Measurements from ENCODE around the gene UNC45B. TPM values are rescaled to one million over a fixed set of nuclear protein-coding genes. Genes with fewer than 3 reads are reported as not detected.

The UNC45B gene
- total RNA-seq, 1 experiment from 2014 or later, result not detected

DNA sequence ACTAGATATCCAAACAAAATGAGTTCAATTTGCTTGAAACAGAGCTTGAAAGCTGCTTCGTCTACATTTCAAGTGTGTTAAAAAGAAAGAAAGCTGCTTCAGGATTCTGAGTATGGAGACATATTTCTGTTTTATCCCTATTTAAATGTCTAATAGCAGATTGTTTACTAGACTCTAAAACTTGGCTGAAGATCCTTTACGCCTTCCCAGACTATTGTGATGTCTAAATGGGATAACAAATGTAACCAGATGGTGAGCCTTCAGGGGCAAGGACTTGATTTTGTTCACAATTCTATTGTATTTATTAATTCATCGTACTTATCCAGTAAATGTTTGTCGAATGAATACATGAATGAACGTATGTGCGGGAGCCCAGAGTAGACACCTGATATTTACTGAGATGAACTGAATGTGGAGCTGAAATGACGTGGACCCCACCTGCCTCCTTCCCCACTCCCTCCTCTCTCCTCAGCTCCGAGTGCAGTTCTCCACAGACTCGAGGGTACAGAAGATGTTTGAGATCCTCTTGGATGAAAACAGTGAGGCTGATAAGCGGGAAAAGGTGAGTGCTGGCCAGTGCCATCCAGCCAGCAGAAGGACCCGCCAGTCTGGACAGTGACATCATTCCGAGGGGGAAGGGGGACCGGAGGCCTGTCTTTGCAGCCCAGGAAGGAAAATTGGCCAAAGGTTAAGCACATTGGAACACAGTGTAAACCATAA, 5.0 kb downstream of the UNC45B start:
- intact Hi-C loops (cut with micrococcal nuclease), result no loop called here
- H3K4me1 ChIP-seq (ENCODE audit: control insufficient read depth in 1 of 2, insufficient read depth in 2 of 2, low read length in 2 of 2), result no peaks in the 10 kb centered on the region
- no peaks in the 10 kb centered on the region for H3K27me3 ChIP-seq (ENCODE audit: insufficient read depth, low read length)
- ChIA-PET POLR2A (no interaction called here), RAD21 (ENCODE audit: low non-redundant PET in 1 of 2, low total read pairs in 2 of 2, uncharacterized antibody in 2 of 2, unreplicated experiment in 2 of 2) (no interaction called here), CTCF (no interaction called here)
- no peaks in the 10 kb centered on the region for H3K36me3 ChIP-seq (ENCODE audit: control insufficient read depth in 1 of 2, insufficient read depth in 2 of 2, low read length in 2 of 2)
- H2AFZ ChIP-seq (ENCODE audit: low read depth, low read length, poor library complexity, severe bottlenecking), result no peak overlapping the region
- no peak overlapping the region for H3K4me2 ChIP-seq (ENCODE audit: low read length)
- no peaks in the 10 kb centered on the region for H3K9me2 ChIP-seq (ENCODE audit: insufficient read depth)
- no peaks in the 10 kb centered on the region for H3K9me3 ChIP-seq (ENCODE audit: control insufficient read depth in 1 of 2, insufficient read depth in 1 of 2, low read depth in 1 of 2, low read length in 2 of 2)
- no peak overlapping the region for H3K27ac ChIP-seq (ENCODE audit: low read depth, low read length)
- H4K20me1 ChIP-seq (ENCODE audit: insufficient read depth), result no peaks in the 10 kb centered on the region
- DNase-seq (ENCODE audit: low read depth, low spot score) (no peak), ATAC-seq (no peak)
- TF ChIP-seq JUND (IDR thresholded peaks at IDR 0.05) (no peak), ZBTB33 (IDR thresholded peaks at IDR 0.05; ENCODE audit: extremely low read depth, insufficient replicate concordance, low read length) (no peak)
- H3K4me3 ChIP-seq (replicated peaks in 1 of 2; ENCODE audit: low read depth in 1 of 2, low read length in 2 of 2), result no peak overlapping the region
- BruUV-seq (replicated peaks), result no TSS peak
- H3K79me2 ChIP-seq (ENCODE audit: insufficient read depth, low read length), result no peaks in the 10 kb centered on the region
- no peak overlapping the region for H3K9ac ChIP-seq (ENCODE audit: low read length)

DNA sequence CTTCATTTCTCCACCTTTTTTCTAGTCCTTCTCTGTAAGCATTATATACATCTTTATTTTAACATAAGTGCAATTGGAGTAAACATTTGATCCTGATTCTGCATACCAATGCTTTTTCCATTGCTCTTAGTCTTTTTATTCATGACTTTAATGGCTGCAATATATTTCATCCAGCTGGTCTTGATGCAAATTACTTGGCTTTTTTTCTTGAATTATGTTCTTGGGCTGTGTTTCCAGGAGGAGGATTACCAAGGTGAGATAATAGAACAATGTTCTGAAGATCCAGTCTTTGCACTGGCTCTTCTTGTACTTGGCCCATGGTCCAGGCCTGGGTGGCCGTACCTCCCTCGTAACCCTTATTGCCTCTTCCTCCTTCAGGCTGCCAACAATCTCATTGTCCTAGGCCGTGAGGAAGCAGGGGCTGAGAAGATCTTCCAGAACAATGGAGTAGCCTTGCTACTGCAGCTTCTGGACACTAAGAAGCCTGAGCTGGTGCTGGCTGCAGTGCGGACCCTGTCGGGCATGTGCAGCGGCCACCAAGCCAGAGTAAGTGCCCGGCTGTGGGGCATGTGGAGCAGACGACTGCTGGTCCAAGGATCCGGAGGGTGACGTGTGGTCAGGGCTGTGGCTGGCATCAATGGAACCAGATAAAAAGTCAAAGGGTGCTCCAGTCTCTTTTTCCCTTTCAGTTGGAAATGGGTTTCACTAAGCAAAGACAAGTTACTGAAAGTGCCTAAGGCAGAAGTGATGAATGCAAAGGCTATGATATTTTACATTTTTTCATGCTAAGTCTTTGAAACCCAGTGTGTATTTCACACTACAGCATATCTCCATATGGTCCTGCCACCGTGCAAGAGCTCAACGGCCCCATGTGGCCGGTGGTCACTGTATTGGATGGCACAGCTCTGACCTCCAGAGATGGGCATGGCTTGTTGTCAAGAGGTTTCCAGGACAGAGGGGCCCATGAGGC, 6.9 kb downstream of the UNC45B start:
- ATAC-seq (no peak), DNase-seq (ENCODE audit: low read depth, low spot score) (no peak)
- Histone ChIP-seq H3K9ac (ENCODE audit: low read length) (no peak overlapping the region), H3K9me2 (ENCODE audit: insufficient read depth) (no peaks in the 10 kb centered on the region), H3K36me3 (ENCODE audit: control insufficient read depth in 1 of 2, insufficient read depth in 2 of 2, low read length in 2 of 2) (no peaks in the 10 kb centered on the region), H2AFZ (ENCODE audit: low read depth, low read length, poor library complexity, severe bottlenecking) (no peak overlapping the region), H3K27ac (ENCODE audit: low read depth, low read length) (no peak overlapping the region), H3K27me3 (ENCODE audit: insufficient read depth, low read length) (no peaks in the 10 kb centered on the region), H3K4me1 (ENCODE audit: control insufficient read depth in 1 of 2, insufficient read depth in 2 of 2, low read length in 2 of 2) (no peaks in the 10 kb centered on the region), H3K79me2 (ENCODE audit: insufficient read depth, low read length) (no peaks in the 10 kb centered on the region), H3K4me3 (replicated peaks in 1 of 2; ENCODE audit: low read depth in 1 of 2, low read length in 2 of 2) (no peak overlapping the region), H3K9me3 (ENCODE audit: control insufficient read depth in 1 of 2, insufficient read depth in 1 of 2, low read depth in 1 of 2, low read length in 2 of 2) (no peaks in the 10 kb centered on the region), H4K20me1 (ENCODE audit: insufficient read depth) (no peaks in the 10 kb centered on the region), H3K4me2 (ENCODE audit: low read length) (no peak overlapping the region)
- CTCF ChIA-PET, result no interaction called here
- BruUV-seq (replicated peaks), result no TSS peak
- RAD21 ChIA-PET (ENCODE audit: low non-redundant PET in 1 of 2, low total read pairs in 2 of 2, uncharacterized antibody in 2 of 2, unreplicated experiment in 2 of 2), result no interaction called here
- intact Hi-C loops (cut with micrococcal nuclease), result no loop called here
- POLR2A ChIA-PET, result no interaction called here
- no peak for TF ChIP-seq ZBTB33 (IDR thresholded peaks at IDR 0.05; ENCODE audit: extremely low read depth, insufficient replicate concordance, low read length)
- no peak for TF ChIP-seq CEBPB (IDR thresholded peaks at IDR 0.05; ENCODE audit: low read depth)
- TF ChIP-seq, protein P1, sequence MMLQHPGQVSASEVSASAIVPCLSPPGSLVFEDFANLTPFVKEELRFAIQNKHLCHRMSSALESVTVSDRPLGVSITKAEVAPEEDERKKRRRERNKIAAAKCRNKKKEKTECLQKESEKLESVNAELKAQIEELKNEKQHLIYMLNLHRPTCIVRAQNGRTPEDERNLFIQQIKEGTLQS (IDR thresholded peaks at IDR 0.05), result no peak
- TF ChIP-seq MAX (IDR thresholded peaks at IDR 0.05), result no peak
- no peak for TF ChIP-seq EGR1 (IDR thresholded peaks at IDR 0.05; ENCODE audit: low read depth)
- TF ChIP-seq SRF (IDR thresholded peaks at IDR 0.05; ENCODE audit: low read depth), result no peak
- TF ChIP-seq EZH2 (IDR thresholded peaks at IDR 0.05), result no peak
- no peak for TF ChIP-seq CBX3 (IDR thresholded peaks at IDR 0.05; ENCODE audit: low read depth)
- TF ChIP-seq EZH2phosphoT487 (IDR thresholded peaks at IDR 0.05; ENCODE audit: borderline replicate concordance), result no peak
- no peak for TF ChIP-seq RAD21 (IDR thresholded peaks at IDR 0.05; ENCODE audit: low read depth)
